ENCODE results near the gene KAT8. TPM values are rescaled to one million over a fixed set of nuclear protein-coding genes. Genes with fewer than 3 reads are reported as not detected.
"Not testable (repeated sequence)": the region's sequence is repeated elsewhere in the genome, so short reads cannot be mapped to it uniquely, and the experiment has no call there.

The KAT8 gene
- total RNA-seq, 1 donor from 2014 or later = 72.6 TPM

DNA sequence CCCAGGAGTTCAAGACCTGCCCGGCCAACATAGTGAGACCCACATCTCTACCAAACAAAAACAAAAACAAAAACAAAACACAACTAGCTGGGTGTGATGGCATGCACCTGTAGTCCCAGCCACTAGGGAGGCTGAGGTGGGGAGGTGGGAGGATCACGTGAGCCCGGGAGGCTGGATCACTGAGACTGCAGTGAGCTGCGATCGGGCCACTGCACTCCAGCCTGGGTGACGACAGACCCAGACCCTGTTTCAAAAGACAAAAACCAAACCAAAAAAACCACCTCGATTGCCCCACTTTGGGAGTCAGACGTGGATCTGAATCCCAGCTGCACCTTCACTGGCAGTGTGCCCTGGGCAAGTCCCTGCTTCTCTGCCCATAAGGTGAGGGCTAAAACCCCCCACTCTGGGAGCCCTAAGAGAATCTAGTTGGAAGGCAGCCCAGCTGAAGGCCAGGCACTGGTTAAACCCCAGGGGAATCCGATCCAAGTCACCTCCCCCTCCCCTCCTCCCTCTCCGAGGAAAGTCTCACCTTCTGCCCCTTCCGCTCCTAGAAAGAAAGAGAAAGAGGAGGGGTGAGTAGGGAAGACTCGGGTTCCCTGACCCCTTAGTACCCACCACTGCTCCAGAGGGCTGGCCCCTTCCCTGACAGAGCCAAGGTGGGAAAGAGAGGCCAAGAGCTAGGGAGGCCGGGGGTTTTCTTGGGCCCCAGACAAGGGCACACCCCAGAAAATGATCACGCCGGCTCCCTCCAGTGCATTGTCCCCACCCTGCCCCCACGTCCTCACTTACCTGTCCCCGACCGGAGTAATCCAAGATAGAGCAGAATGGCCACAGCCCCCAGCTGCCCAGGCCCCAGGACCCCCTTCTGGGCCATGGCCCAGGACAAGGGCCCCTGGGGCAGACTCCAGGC lies 17.4 kb downstream of the KAT8 start:
- no peaks in the 10 kb centered on the region for H3K9me3 Mint-ChIP-seq
- peaks cover 12% of the 10 kb centered on the region for H3K27me3 Mint-ChIP-seq (ENCODE audit: low read depth)
- no peak overlapping the region for H3K27ac Mint-ChIP-seq (ENCODE audit: unreplicated experiment)
- H3K4me3 Mint-ChIP-seq = no peak overlapping the region
- peaks cover 21% of the 10 kb centered on the region for H3K4me1 Mint-ChIP-seq
- no peak for DNase-seq (ENCODE audit: low read depth, low spot score)
- TF ChIP-seq, protein P1, sequence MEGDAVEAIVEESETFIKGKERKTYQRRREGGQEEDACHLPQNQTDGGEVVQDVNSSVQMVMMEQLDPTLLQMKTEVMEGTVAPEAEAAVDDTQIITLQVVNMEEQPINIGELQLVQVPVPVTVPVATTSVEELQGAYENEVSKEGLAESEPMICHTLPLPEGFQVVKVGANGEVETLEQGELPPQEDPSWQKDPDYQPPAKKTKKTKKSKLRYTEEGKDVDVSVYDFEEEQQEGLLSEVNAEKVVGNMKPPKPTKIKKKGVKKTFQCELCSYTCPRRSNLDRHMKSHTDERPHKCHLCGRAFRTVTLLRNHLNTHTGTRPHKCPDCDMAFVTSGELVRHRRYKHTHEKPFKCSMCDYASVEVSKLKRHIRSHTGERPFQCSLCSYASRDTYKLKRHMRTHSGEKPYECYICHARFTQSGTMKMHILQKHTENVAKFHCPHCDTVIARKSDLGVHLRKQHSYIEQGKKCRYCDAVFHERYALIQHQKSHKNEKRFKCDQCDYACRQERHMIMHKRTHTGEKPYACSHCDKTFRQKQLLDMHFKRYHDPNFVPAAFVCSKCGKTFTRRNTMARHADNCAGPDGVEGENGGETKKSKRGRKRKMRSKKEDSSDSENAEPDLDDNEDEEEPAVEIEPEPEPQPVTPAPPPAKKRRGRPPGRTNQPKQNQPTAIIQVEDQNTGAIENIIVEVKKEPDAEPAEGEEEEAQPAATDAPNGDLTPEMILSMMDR (conservative IDR thresholded peaks at IDR 0.05) = no peak
- H3K36me3 Mint-ChIP-seq (ENCODE audit: low read depth) = no peaks in the 10 kb centered on the region

DNA sequence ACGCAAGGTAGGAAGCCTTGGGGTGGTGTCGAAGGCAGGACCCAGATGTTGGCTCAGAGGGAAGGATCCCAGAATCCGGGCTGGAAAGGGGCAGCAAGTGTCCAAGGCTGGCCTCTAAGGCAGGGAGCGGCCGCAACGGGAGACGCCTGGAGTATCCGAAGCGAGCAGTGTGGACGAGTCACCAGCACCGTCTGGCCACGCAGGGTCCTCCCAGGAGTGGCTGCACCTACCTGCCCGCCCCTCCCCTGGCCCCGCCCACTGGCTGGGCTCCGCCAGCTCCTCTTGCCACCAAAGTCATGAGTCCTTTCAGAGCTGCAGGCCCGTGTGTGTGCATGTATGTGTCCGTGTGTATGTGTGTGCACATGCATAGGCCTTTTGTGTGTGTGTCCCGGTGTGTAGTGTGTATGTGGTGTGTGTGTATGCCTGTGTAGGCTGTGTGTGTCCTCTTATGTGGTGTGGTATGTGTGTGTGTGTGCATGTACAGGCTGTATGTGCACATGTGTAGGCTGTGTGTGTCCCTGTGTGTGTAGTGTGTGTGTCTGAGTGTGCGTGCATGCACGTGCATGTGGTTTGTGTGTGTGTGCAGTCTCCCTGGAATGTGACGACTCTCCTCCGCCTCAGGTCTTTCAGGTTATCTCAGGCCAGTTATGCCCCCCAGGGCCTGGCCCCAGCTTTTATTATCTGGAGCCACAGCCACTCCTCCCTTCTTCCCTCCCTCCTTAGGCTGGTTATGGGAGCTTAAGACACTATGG lies 18.2 kb downstream of the KAT8 start, which contains the start of gene PRSS8:
Gene PRSS8 (minus strand): TSS at position 193 of the 752 bp plus-strand sequence. CDS start 229 bp downstream, outside the sequence.
- TF ChIP-seq, protein P1 (conservative IDR thresholded peaks at IDR 0.05) = no peak
- H3K4me1 Mint-ChIP-seq = peaks cover 21% of the 10 kb centered on the region
- peaks cover 12% of the 10 kb centered on the region for H3K27me3 Mint-ChIP-seq (ENCODE audit: low read depth)
- DNase-seq (ENCODE audit: low read depth, low spot score) = no peak
- no peaks in the 10 kb centered on the region for H3K36me3 Mint-ChIP-seq (ENCODE audit: low read depth)
- peak within 1 kb of the TSS; percentile 60 for H3K27ac Mint-ChIP-seq (ENCODE audit: unreplicated experiment)
- H3K9me3 Mint-ChIP-seq = no peaks in the 10 kb centered on the region
- peak within 1 kb of the TSS; percentile 36 for H3K4me3 Mint-ChIP-seq

DNA sequence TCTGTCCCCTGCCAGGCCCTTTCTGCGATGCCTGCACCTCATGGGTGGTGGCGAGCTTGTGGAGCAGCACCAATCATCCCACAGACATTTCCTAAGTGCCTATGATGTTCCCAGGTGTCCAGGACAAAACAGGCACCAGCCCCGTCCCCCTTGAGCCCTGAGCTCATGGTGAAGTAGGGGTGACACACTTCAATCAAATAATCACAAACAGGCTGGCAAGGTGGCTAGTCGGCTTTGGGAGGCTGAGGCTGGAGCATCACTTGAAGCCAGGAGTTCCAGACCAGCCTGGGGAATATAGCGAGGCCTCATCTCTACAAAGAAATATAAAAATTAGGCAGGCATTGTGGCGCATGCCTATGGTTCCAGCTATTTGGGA lies 18.8 kb downstream of the KAT8 start:
- DNase-seq (ENCODE audit: low read depth, low spot score) = no peak
- Mint-ChIP-seq H3K4me3 (peak overlapping the region; percentile 36), H3K27me3 (ENCODE audit: low read depth) (peaks cover 12% of the 10 kb centered on the region), H3K4me1 (peaks cover 21% of the 10 kb centered on the region), H3K9me3 (no peaks in the 10 kb centered on the region), H3K27ac (ENCODE audit: unreplicated experiment) (no peak overlapping the region), H3K36me3 (ENCODE audit: low read depth) (no peaks in the 10 kb centered on the region)
- TF ChIP-seq, protein P1 (conservative IDR thresholded peaks at IDR 0.05) = no peak

DNA sequence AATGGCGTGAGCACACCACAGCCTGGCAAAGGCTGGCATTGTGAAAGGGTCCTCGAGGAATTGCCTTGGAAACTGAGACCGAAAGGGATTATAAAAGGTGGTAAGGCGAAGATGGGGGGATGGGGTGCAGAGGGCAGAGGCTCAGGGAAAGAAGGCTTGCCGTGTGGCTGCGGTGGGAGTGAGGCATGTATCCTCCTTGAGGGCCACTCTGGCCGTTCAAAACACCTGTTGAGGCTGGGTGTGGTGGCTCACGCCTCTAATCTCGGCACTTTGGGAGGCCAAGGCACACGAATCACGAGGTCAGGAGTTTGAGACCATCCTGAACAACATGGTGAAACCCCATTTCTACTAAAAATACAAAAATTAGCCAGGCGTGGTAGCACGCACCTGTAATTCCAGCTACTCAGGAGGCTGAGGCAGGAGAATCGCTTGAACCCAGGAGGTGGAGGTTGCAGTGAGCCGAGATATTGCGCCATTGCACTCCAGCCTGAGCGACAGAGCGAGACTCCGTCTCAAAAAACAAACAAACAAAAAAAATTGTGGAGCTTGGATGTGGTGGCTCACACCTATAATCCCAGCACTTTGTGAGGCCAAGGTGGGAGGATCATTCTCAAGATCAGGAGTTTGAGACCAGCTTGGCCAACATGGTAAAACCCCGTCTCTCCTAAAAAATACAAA lies 19.5 kb downstream of the KAT8 start:
- not testable (repeated sequence) for H3K9me3 Mint-ChIP-seq; DNase-seq (ENCODE audit: low read depth, low spot score); H3K4me3 Mint-ChIP-seq; H3K27ac Mint-ChIP-seq (ENCODE audit: unreplicated experiment); H3K36me3 Mint-ChIP-seq (ENCODE audit: low read depth)
- H3K27me3 Mint-ChIP-seq (ENCODE audit: low read depth) = peaks cover 12% of the 10 kb centered on the region
- peaks cover 24% of the 10 kb centered on the region for H3K4me1 Mint-ChIP-seq

- H3K4me3 Mint-ChIP-seq = no peak overlapping the region
- H3K36me3 Mint-ChIP-seq (ENCODE audit: low read depth) = no peaks in the 10 kb centered on the region
- TF ChIP-seq, protein P1 (conservative IDR thresholded peaks at IDR 0.05) = no peak
- no peak for DNase-seq (ENCODE audit: low read depth, low spot score)
- H3K9me3 Mint-ChIP-seq = no peaks in the 10 kb centered on the region
- H3K27ac Mint-ChIP-seq (ENCODE audit: unreplicated experiment) = no peak overlapping the region
- H3K27me3 Mint-ChIP-seq (ENCODE audit: low read depth) = peaks cover 14% of the 10 kb centered on the region
- peaks cover 21% of the 10 kb centered on the region for H3K4me1 Mint-ChIP-seq
These were observed 21.4 kb downstream of the KAT8 start for GRCh38 chr16:31138621-31139578.

DNA sequence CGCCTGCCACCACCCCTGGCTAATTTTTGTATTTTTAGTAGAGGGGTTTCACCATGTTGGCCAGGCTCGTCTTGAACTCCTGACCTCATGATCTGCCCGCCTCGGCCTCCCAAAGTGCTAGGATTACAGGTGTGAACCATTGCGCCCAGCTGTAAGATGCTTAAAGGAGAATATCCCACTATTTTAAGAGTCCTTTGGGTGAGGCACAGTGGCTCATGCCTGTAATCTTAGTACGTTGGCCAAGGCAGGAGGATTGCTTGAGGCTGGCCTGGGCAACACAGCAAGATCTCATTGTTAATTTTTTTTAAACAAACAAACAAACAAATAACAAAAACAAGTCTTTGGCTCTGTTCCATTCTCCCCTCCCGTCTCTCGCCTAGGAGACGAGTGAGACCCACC lies 23.6 kb downstream of the KAT8 start:
- H3K27me3 Mint-ChIP-seq (ENCODE audit: low read depth) = peaks cover 17% of the 10 kb centered on the region
- H3K27ac Mint-ChIP-seq (ENCODE audit: unreplicated experiment); DNase-seq (ENCODE audit: low read depth, low spot score); H3K36me3 Mint-ChIP-seq (ENCODE audit: low read depth); H3K4me3 Mint-ChIP-seq; H3K4me1 Mint-ChIP-seq; H3K9me3 Mint-ChIP-seq: not testable (repeated sequence)
